LNCAP (cell line): ENCODE data around the gene RTL5.

Source experiments
- CTCF ChIP-seq: fragments of 450-650 bp; IDR thresholded peaks from 2 replicates; pipeline ENCODE4 v1.5.1; 2017; ENCODE audit warnings: mild to moderate bottlenecking

RTL5 gene

DNA sequence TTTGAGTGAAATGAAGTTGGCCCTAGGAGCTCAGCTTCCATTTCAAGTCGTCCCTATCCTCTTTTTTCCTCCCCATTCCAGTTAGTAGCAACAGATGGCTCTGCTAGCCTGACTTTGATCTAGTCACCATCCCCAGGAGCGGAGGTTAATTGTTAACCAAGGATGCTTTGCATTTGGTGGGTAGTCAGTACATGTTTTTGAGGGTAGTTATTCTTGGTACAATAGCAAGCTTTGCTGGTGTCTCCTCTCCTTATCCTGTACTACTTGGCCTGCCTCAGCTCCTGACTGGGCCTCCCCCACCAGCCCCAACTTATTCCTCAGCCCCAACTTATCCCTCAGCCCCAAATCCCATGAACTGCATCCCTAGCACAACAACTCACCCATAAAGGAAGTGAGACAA lies 14.8 kb upstream of the RTL5 start:
- TF ChIP-seq CTCF, result no peak

DNA sequence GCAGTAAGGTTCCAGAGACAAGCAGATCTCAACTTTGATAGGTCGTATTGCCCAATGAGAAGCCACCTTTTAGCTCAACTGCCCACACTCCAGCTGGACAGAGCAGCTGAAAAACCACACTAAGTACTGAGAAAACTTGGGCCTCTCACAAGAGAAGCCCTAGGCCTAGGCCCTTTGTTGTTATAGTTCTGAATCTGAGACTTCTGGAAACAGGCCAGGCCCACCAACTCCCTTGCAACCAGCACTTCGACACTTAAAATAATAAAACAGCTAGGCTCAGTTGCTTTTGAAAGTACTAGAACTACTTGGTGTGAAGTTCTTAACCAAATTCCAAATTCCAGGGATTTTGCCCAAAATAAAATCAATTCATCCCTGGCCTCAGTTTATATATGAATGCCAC lies 13.5 kb upstream of the RTL5 start:
- no peak for TF ChIP-seq CTCF

- no peak for TF ChIP-seq CTCF
Observed at GRCh38 chrX:72143609-72143907, 11.8 kb upstream of the RTL5 start.

DNA sequence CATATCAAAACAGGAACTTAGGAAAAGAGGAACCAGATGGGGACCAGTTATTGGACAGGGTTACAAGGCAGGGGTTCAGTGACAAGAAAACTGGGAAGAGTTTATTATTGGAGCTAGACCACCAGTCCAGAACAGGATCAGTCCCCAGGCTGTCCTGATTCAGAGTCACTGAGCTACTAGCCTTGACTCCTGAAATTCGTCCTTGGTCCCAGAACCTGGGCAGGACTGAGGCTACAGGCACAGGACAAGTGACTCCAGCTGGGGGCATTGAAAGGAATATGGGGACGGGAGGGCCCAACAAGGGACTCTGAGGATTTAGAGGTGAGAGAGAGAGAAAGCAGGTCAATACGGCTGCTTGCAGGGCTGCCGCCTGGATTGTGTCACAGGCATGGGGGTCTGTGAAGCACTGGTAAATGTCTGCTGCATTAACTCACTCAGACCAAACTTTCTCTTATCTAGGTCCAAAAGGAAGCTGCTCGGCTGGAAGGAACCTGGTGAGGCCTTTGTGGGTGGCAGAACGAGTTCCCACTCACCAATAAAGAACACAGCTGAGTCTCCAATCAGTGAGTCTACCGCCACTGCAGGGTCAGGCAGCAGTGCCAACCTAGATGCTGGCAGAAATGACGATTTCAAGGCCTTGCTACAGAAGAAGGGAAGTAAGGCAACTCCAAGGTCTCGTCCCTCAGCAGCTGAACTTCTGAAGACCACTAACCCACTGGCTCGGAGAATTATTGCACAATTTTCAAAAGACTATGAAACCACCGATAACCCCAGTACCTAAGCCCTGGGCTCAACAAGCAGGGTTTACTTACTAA lies 11.3 kb upstream of the RTL5 start:
- TF ChIP-seq CTCF, result no peak

DNA sequence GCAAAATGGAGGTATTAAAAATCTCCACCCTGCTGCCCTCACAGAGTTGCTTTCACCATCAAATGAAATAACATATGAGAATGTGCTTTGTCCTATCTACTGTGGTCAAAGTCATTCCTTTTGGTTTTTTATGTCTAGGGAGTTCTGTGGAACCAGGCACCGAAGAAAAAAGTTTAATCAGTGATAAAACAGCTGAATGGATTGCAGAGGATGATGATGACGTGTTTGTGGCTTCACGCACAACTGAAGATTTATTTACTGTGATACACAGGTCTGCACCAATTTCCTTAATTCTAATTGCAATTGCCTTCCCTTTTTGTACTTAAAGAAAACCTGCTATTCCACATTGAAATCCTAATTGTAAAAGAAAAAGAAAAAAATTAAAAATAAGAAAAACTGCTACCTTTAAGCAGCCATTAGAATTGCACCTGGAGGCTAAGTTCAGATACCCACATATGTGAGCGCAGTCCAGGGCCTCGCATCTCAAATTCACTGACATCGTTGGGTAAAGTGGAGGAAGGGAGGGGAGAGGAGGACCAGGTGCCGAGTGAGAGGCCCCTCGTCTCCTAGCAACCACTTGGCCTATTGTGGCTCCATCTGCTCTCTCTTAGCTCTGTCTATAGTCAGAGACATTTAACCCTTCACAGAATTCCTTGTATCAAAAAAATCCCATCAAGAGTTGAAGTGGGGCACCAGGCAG lies 10.5 kb upstream of the RTL5 start:
- TF ChIP-seq CTCF, result no peak

GRCh38 chrX:72141372-72142004 lies 9.8 kb upstream of the RTL5 start:
- TF ChIP-seq CTCF, result no peak

GRCh38 chrX:72139538-72139937 lies 7.8 kb upstream of the RTL5 start:
- TF ChIP-seq CTCF, result no peak
